HG03460 (cell line): ENCODE results near the gene GADD45B.
"Not testable (repeated sequence)": the region's sequence is repeated elsewhere in the genome, so short reads cannot be mapped to it uniquely, and the experiment has no call there.

Experiments
- ATAC-seq: cut with Tn5 transposase; IDR thresholded peaks from one replicate; pipeline ENCODE4 v1.9.1; 2021; ENCODE audit not compliant: unreplicated experiment

Gene GADD45B

DNA sequence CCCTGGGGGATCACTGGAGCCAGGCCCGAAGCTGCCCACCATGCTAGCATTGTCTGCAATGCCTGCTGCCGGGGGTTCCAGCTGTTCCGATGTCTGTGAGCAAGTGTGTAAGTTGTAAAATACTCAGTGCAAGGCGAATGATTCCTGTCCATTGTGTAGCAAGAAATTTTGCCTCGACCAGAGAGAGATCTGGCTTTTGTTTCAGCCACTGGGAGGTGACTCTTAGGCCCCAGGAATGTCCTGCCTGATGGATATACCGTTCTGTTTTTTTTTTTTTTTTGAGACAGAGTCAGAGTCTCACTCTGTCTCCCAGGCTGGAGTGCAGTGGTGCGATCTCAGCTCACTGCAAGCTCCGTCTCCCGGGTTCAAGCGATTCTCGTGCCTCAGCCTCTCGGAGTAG, 7.3 kb upstream of the GADD45B start:
- no peak for ATAC-seq

- no peak for ATAC-seq
These were observed 6.6 kb upstream of the GADD45B start for GRCh38 chr19:2469102-2469914.

DNA sequence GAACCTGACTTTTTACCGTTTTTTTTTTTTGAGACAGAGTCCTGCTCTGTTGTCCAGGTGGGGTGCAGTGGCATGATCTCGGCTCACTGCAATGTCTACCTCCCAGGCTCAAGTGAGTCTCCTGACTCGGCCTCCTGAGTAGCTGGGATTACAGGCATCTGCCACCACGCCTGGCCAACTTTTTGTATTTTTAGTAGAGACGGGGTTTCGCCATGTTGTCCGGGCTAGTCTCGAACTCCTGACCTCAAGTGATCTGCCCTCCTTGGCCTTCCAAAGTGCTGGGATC, 6.1 kb upstream of the GADD45B start:
- ATAC-seq = not testable (repeated sequence)

- ATAC-seq = no peak
These were observed 1.5 kb upstream of the GADD45B start for GRCh38 chr19:2474232-2475017.

DNA sequence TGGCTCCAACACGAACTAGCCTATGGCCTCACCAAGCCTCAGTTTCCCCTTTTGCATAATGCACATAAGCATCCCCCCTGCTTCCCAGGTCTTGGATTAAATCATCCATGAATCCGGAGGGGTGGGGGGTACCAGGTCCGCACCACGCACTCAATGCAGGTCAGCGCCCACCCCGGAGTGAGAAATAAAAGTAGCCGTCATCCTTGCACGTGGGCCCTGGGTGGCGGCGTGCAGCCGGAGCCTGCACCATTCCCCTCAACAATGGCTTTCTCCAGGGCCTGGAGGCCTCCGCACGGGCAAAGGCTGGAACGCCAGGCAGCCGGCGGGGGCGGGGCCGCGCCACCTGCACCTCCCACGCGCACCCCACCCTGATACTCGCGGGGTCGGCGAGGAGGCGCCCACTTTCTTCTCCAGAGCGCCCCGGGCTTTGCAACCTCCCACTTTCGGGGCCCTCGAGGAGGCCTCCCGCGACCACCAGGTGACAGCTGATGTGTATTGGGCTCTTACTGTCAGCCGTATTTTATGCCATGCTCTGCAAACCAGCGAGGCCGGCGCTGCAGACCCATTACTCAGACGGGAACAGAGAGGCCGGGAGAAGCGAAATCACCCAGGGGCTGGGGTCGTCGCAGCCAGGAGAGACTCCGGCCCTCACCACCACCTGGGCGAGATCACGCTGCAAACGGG, 767 bp upstream of the GADD45B start:
- peak; percentile 14 for ATAC-seq

GRCh38 chr19:2476451-2477140, 669 bp downstream of the GADD45B start:
- ATAC-seq = peak; percentile 7

DNA sequence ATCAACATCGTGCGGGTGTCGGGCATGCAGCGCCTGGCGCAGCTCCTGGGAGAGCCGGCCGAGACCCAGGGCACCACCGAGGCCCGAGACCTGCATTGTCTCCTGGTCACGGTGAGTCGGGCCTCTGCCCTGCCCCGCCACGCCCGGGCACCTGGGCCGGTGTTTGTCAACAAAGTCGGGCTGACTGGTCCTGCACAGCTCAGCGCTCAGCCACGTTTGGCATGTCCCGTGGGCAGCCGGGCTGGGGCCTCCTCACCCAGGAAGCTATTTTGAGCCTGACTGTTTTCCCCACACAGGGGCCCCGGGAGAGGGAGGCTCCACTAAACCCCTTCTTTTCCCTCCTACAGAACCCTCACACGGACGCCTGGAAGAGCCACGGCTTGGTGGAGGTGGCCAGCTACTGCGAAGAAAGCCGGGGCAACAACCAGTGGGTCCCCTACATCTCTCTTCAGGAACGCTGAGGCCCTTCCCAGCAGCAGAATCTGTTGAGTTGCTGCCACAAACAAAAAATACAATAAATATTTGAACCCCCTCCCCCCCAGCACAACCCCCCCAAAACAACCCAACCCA, 1.3 kb downstream of the GADD45B start:
- no peak for ATAC-seq

GRCh38 chr19:2477732-2478191, 1.8 kb downstream of the GADD45B start:
- no peak for ATAC-seq

- no peak for ATAC-seq
These were observed 2.4 kb downstream of the GADD45B start for GRCh38 chr19:2478278-2478755.

GRCh38 chr19:2478756-2479555, 3.0 kb downstream of the GADD45B start:
- no peak for ATAC-seq

DNA sequence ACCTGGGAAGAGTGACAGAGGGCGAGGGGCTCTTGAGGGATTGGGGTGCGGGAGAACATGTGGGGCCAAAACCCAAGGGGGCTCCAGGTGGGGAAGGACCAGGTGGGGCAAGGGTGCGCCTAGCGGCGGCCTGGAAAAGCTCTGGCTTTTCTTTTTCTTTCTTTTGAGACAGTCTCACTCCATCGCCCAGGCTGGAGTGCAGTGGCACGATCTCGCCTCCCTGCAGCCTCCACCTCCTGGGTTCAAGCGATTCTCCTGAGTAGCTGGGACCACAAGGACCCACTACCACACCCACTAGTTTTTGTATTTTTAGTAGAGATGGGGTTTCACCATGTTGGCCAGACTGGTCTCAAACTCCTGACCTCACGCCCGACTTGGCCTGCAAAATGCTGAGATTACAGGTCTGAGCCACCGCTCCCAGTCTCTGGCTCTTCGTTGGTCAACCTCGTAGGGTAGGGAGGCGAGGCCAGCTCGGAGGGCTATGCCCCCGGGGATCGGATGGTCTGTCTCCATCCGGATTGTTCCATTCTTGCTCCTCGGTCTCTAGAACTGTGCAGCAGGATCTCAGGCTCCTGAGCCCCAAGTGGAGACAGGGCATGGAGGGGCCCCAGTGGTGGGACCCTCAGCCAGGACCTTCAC, 3.7 kb downstream of the GADD45B start:
- ATAC-seq = no peak

DNA sequence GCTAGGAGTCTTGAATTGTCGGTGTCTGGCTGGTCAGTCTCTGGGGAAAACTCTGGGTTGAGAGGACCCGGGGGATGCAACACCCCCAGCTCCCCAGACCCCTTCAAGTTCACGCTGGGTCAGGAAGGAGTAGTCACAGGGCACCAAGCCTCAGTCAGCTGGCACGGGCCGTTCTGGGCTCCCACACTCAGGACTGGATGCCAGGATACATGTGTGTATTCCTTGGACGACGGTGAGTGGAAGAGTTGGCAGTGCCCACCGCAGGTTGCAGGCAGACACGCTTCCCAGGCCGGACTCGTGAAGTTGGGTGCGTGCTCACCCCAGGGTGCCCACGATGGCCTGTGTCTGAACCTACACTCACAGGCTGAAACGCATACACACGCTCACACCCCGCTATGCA, 5.5 kb downstream of the GADD45B start:
- no peak for ATAC-seq

DNA sequence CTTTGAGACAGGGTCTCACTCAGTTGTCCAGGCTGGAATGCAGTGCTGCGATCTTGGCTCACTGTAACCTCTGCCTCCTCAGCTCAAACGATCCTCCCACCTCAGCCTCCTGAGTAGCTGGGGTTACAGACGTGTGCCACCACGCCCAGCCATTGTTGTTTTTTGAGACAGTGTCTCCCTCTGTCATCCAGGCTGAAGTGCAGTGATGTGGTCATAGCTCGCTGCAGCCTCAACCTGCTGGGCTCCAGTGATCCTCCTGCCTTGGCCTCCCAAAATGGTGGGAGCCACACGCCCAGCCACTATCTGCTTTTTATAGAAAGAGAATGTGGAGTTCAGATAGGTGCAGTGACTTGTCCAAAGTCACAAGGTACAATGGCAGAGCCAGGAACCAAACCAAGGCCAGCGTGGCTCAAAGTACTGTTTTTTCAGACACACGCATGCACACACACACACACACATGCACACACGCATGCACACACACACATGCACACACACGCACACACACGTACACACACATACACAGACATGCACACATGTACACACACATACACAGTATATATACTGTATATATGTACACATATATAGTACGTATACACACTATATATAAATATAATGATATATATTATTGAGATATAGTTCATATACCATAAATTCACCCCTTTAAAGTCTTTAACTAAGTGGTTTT, 6.6 kb downstream of the GADD45B start:
- no peak for ATAC-seq

GRCh38 chr19:2483084-2483483, 7.2 kb downstream of the GADD45B start:
- no peak for ATAC-seq

DNA sequence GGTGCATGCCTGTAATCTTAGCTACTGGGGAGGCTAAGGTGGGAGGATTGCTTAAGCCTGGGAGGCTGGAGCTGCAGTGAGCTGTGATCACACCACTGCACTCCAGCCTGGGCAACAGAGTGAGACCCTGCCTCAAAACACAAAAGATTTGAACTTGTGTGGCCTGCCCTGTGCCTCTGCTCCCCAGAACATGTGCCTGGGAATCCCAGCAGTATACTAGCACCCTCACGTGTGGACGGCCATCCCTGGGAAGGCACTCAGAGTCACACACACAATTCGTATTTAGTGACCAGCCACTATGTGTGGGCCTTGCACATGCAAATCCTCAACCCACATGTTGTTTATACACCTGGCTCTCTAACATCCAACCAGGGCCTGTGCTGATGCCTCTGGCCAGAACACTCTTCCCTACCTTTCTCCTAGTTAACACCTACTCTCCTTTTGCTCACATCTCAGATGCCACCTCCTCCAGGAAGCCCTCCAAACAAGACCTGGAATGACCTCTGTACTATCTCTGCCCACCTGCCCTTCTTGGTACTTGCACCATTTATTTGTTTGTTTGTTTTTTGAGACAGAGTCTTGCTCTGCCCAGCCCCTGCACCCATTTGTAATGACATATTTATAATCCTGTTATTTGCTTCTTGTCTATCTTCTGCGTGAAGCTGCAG, 7.7 kb downstream of the GADD45B start:
- ATAC-seq = no peak

- no peak for ATAC-seq
These were observed 8.4 kb downstream of the GADD45B start for GRCh38 chr19:2484178-2484937.

GRCh38 chr19:2485428-2485827, 9.5 kb downstream of the GADD45B start:
- ATAC-seq = no peak

- ATAC-seq = no peak
These were observed 11.2 kb downstream of the GADD45B start for GRCh38 chr19:2487090-2487489.
